H1 (cell line): Measurements from ENCODE around the gene NR4A1. TPM values are rescaled to one million over a fixed set of nuclear protein-coding genes. Genes with fewer than 3 reads are reported as not detected.

Experiments used
- CTCF ChIA-PET: fragments of 300-600 bp; sonication (Branson Sonifier 250); formaldehyde crosslinking; loops from one replicate; lab custom pipeline; 2021; ENCODE audit not compliant: partially characterized antibody; lab: Charles Lee
- POLR2A ChIA-PET: fragments of 300-600 bp; sonication (Branson Sonifier 250); formaldehyde crosslinking; loops from one replicate; lab custom pipeline; 2021; ENCODE audit warnings: inconsistent platforms; ENCODE audit not compliant: partially characterized antibody; lab: Charles Lee
- DNase-seq, 2 experiments: peaks; one replicate each; pipeline versions ENCODE4 v3.0.0 to v3.0.0-alpha.2; 2010 to 2022; ENCODE audit warnings: low spot score in 2 of 2, low read depth in 1 of 2, mixed read lengths in 1 of 2
- FAIRE-seq: peaks from 2 replicates; lab custom pipeline; 2011; peaks lifted over from hg19 to GRCh38; lab: Jason Lieb, UNC
- H2AFZ ChIP-seq: 2 replicates; pipeline ENCODE4 v1.8.1; 2012; ENCODE audit warnings: low read length, inconsistent platforms
- H2AK5ac ChIP-seq: 2 replicates; pipeline ENCODE4 v1.6.1; 2013; ENCODE audit warnings: low read depth, low read length
- H2BK120ac ChIP-seq: replicated peaks from 2 replicates; pipeline ENCODE3; 2013; ENCODE audit warnings: low read depth, low read length, inconsistent platforms
- H2BK12ac ChIP-seq: 2 replicates; pipeline ENCODE4 v1.6.1; 2013; ENCODE audit warnings: low read depth, low read length
- H2BK15ac ChIP-seq: 2 replicates; pipeline ENCODE4 v1.6.1; 2013; ENCODE audit warnings: low read length
- H2BK20ac ChIP-seq: 2 replicates; pipeline ENCODE4 v1.6.1; 2013; ENCODE audit warnings: low read length
- H2BK5ac ChIP-seq: 2 replicates; pipeline ENCODE4 v1.6.1; 2013; ENCODE audit warnings: low read depth, low read length
- H3K14ac ChIP-seq: 2 replicates; pipeline ENCODE4 v1.6.1; 2013; ENCODE audit warnings: inconsistent platforms; ENCODE audit not compliant: insufficient read length
- H3K18ac ChIP-seq: 2 replicates; pipeline ENCODE4 v1.6.1; 2013; ENCODE audit warnings: low read length; ENCODE audit errors: extremely low read depth
- H3K23ac ChIP-seq: 2 replicates; pipeline ENCODE4 v1.6.1; 2013; ENCODE audit warnings: inconsistent platforms; ENCODE audit not compliant: insufficient read length
- H3K23me2 ChIP-seq: 2 replicates; pipeline ENCODE4 v1.6.1; 2013; ENCODE audit warnings: low read depth, low read length
- H3K27ac ChIP-seq: 2 replicates; pipeline ENCODE4 v1.6.1; 2011; ENCODE audit warnings: low read depth, low read length, inconsistent platforms
- H3K27me3 ChIP-seq, 4 experiments: replicated peaks in 1 of 4; 1 replicate in 1 of 4; 2 replicates in 3 of 4; pipeline versions ENCODE4 v1.6.1 to v1.8.1; 2011 to 2013; ENCODE audit warnings: low read length in 3 of 4, mild to moderate bottlenecking in 3 of 4, inconsistent platforms in 2 of 4, mixed read lengths in 2 of 4, moderate library complexity in 1 of 4; ENCODE audit not compliant: control insufficient read depth in 3 of 4, insufficient read depth in 3 of 4; ENCODE audit errors: extremely low read depth in 1 of 4
- H3K36me3 ChIP-seq, 4 experiments: 2 replicates each; pipeline versions ENCODE4 v1.6.1 to v1.8.1; 2011 to 2013; ENCODE audit warnings: mild to moderate bottlenecking in 4 of 4, low read length in 3 of 4, moderate library complexity in 2 of 4, control low read depth in 1 of 4, inconsistent platforms in 1 of 4; ENCODE audit not compliant: insufficient read depth in 4 of 4, control insufficient read depth in 2 of 4
- H3K4ac ChIP-seq: replicated peaks from 2 replicates; pipeline ENCODE3; 2013; ENCODE audit warnings: low read length, low read depth, mixed read lengths, inconsistent platforms; ENCODE audit not compliant: insufficient read length
- H3K4me1 ChIP-seq, 4 experiments: replicated peaks in 1 of 4; 1 replicate in 1 of 4; 2 replicates in 3 of 4; pipeline versions ENCODE4 v1.6.1 to v1.8.1; 2011 to 2013; ENCODE audit warnings: low read length in 3 of 4, inconsistent platforms in 2 of 4, mixed read lengths in 1 of 4; ENCODE audit not compliant: insufficient read depth in 4 of 4, control insufficient read depth in 3 of 4
- H3K4me2 ChIP-seq, 2 experiments: 2 replicates each; pipeline versions ENCODE4 v1.6.1 to v1.8.1; 2011 to 2013; ENCODE audit warnings: low read depth in 2 of 2, low read length in 2 of 2, control low read depth in 1 of 2, inconsistent platforms in 1 of 2, mild to moderate bottlenecking in 1 of 2; ENCODE audit not compliant: insufficient read depth in 1 of 2
- H3K4me3 ChIP-seq, 4 experiments: fragments of 200-600, 300-600 bp in 1 of 4; sonication (generic), shearing (Covaris generic), sonication (Bioruptor Twin) in 1 of 4; 2 replicates each; pipeline versions ENCODE4 v1.5.1 to v1.8.1; 2011 to 2016; ENCODE audit warnings: low read length in 4 of 4, low read depth in 3 of 4, control low read depth in 2 of 4, inconsistent platforms in 2 of 4, mild to moderate bottlenecking in 2 of 4, mixed read lengths in 1 of 4, moderate library complexity in 1 of 4; ENCODE audit not compliant: insufficient read depth in 2 of 4; ENCODE audit errors: extremely low read depth in 1 of 4
- H3K56ac ChIP-seq: replicated peaks from 2 replicates; pipeline ENCODE3; 2013; ENCODE audit warnings: low read depth, mild to moderate bottlenecking, mixed read lengths, low read length, inconsistent platforms; ENCODE audit not compliant: insufficient read length
- H3K79me1 ChIP-seq: 2 replicates; pipeline ENCODE4 v1.6.1; 2013; ENCODE audit warnings: low read depth, low read length, control low read depth
- H3K79me2 ChIP-seq, 2 experiments: 2 replicates each; pipeline versions ENCODE4 v1.6.1 to v1.8.1; 2012 to 2013; ENCODE audit warnings: low read length in 2 of 2, mild to moderate bottlenecking in 2 of 2, inconsistent platforms in 1 of 2; ENCODE audit not compliant: insufficient read depth in 2 of 2, control insufficient read depth in 1 of 2
- H3K9ac ChIP-seq, 4 experiments: replicated peaks in 1 of 4; 1 replicate in 1 of 4; 2 replicates in 3 of 4; pipeline versions ENCODE4 v1.6.1 to v1.8.1; 2011 to 2013; ENCODE audit warnings: low read depth in 3 of 4, low read length in 3 of 4, control low read depth in 2 of 4, mild to moderate bottlenecking in 2 of 4, moderate library complexity in 2 of 4, inconsistent platforms in 1 of 4; ENCODE audit errors: extremely low read depth in 1 of 4
- H3K9me3 ChIP-seq, 2 experiments: 2 replicates each; pipeline versions ENCODE4 v1.6.1 to v1.8.1; 2012 to 2013; ENCODE audit warnings: mild to moderate bottlenecking in 2 of 2, moderate library complexity in 2 of 2, control low read depth in 1 of 2, inconsistent platforms in 1 of 2, low read depth in 1 of 2, low read length in 1 of 2, mixed read lengths in 1 of 2; ENCODE audit not compliant: insufficient read depth in 2 of 2
- H4K20me1 ChIP-seq, 2 experiments: replicated peaks in 1 of 2; 2 replicates each; pipeline versions ENCODE3 to v1.8.1; 2011 to 2013; ENCODE audit warnings: inconsistent platforms in 2 of 2, low read length in 2 of 2, mild to moderate bottlenecking in 1 of 2; ENCODE audit not compliant: insufficient read depth in 2 of 2, control insufficient read depth in 1 of 2
- H4K5ac ChIP-seq: 2 replicates; pipeline ENCODE4 v1.6.1; 2013; ENCODE audit warnings: low read length, low read depth, mixed read lengths, inconsistent platforms; ENCODE audit not compliant: insufficient read length
- H4K8ac ChIP-seq: 2 replicates; pipeline ENCODE4 v1.8.0; 2013; ENCODE audit warnings: mild to moderate bottlenecking, moderate library complexity, low read length, inconsistent platforms; ENCODE audit not compliant: insufficient read depth; ENCODE audit errors: extremely low read depth
- H4K91ac ChIP-seq: replicated peaks from 2 replicates; pipeline ENCODE3; 2013; ENCODE audit warnings: low read length, mixed read lengths, inconsistent platforms; ENCODE audit not compliant: insufficient read length
- CTCF ChIP-seq, 3 experiments: IDR thresholded peaks; 1 replicate in 2 of 3; 2 replicates in 1 of 3; pipeline versions ENCODE4 v1.5.1 to v1.6.1; 2011; ENCODE audit warnings: low read length in 3 of 3, mild to moderate bottlenecking in 3 of 3, inconsistent platforms in 2 of 3, low read depth in 1 of 3, moderate library complexity in 1 of 3; ENCODE audit not compliant: insufficient read depth in 1 of 3; ENCODE audit errors: control extremely low read depth in 1 of 3
- EP300 ChIP-seq, 2 experiments: IDR thresholded peaks; 1 replicate in 1 of 2; 2 replicates in 1 of 2; pipeline ENCODE4 v1.6.1; 2011 to 2012; ENCODE audit warnings: low read depth in 2 of 2, low read length in 2 of 2, mild to moderate bottlenecking in 2 of 2, borderline replicate concordance in 1 of 2, inconsistent platforms in 1 of 2, moderate library complexity in 1 of 2
- PHF8 ChIP-seq: fragments of 200-600 bp; sonication (generic); conservative IDR thresholded peaks from 2 replicates; pipeline ENCODE4 v1.7.1; 2012; ENCODE audit warnings: low read depth, mild to moderate bottlenecking, inconsistent platforms, low read length, moderate library complexity
- RBBP5 ChIP-seq: IDR thresholded peaks from 2 replicates; pipeline ENCODE4 v1.7.1; 2012; ENCODE audit warnings: low read depth, mild to moderate bottlenecking, inconsistent platforms, low read length, moderate library complexity, borderline replicate concordance
- RXRA ChIP-seq: IDR thresholded peaks from 2 replicates; pipeline ENCODE4 v1.6.1; 2011; ENCODE audit warnings: low read depth, mild to moderate bottlenecking, low read length, moderate library complexity; ENCODE audit not compliant: insufficient read depth
- SAP30 ChIP-seq: fragments of 300-600 bp; sonication (generic); IDR thresholded peaks from 2 replicates; pipeline ENCODE4 v1.7.1; 2012; ENCODE audit warnings: low read length, moderate library complexity, mild to moderate bottlenecking, inconsistent platforms; ENCODE audit not compliant: insufficient read depth, insufficient replicate concordance
- SIN3A ChIP-seq, 2 experiments: IDR thresholded peaks in 1 of 2; conservative IDR thresholded peaks in 1 of 2; 2 replicates each; pipeline ENCODE4 v1.6.1; 2011 to 2012; ENCODE audit warnings: low read length in 2 of 2, improper control_type of control experiment in 1 of 2, low read depth in 1 of 2, mild to moderate bottlenecking in 1 of 2
- WGBS, 2 experiments: shearing (Covaris generic) in 1 of 2; methylation state at CpG; one replicate each; pipeline versions ENCODE4 v1.1.6 to v1.1.7; 2013 to 2015; ENCODE audit warnings: low lambda C conversion rate in 2 of 2, mixed read lengths in 2 of 2, inconsistent platforms in 1 of 2, low coverage in 1 of 2, missing lambda C conversion rate in 1 of 2; ENCODE audit not compliant: insufficient replicate concordance in 2 of 2, insufficient coverage in 1 of 2, insufficient read length in 1 of 2; ENCODE audit errors: extremely low coverage in 1 of 2, missing lambda C conversion rate in 1 of 2; 5-methylcytosine and 5-hydroxymethylcytosine counted together
- polyA plus RNA-seq, 7 experiments: library from polyadenylated mRNA; depleted of rRNA in 3 of 7; stranded (reverse) in 5 of 7; unstranded in 2 of 7; fragments of >200 nt in 5 of 7; fragments of 200-250 nt in 2 of 7; gene quantifications; 1 replicate in 5 of 7; 2 replicates in 1 of 7; 4 replicates in 1 of 7; pipeline versions ENCODE4 v1.2.1 to v1.2.3, GENCODE V29; 2011 to 2013; ENCODE audit warnings: missing spikeins in 2 of 7, mixed read lengths in 2 of 7
- total RNA-seq: library from RNA; stranded (reverse); fragmentation: NEBNext Ultra II Directional; extraction: Animal tissue kit (Norgen Biotek cat#: 25700); gene quantifications from 2 replicates; pipeline ENCODE4 v1.2.1, GENCODE V29; 2021

Gene NR4A1
- total and polyA plus RNA-seq, 2 of the 8 experiments (the other 6 are each of a cell fraction or from before 2014, with no cell fraction given), result 18.7 to 23.3 TPM

- FAIRE-seq (peak; percentile 72), DNase-seq (peak in 1 of 2 experiments; percentile 71)
- Histone ChIP-seq H4K8ac (no peak overlapping the region), H3K27ac (no peak overlapping the region; the same call in 1 of the 2 replicates), H2BK15ac (no peak overlapping the region; the same call in 1 of the 2 replicates), H3K9ac (peak overlapping the region in 1 of 4 experiments; percentile 13; a peak in 1 of 7 replicates), H3K23ac (no peak overlapping the region), H3K56ac (no peak overlapping the region), H3K4ac (no peak overlapping the region), H3K4me1 (peaks cover 6 to 17% (median 11%) of the 10 kb centered on the region in 4 experiments), H4K5ac (no peak overlapping the region), H2BK120ac (no peak overlapping the region), H3K23me2 (no peaks in the 10 kb centered on the region), H3K4me2 (peak overlapping the region; percentile 5 to 49; a peak in 2 of 4 replicates), H4K91ac (no peak overlapping the region), H2AFZ (no peak overlapping the region), H3K27me3 (peaks cover 0 to 14% (median 8%) of the 10 kb centered on the region in 4 experiments; a peak in 4 of 7 replicates), H3K36me3 (no peaks in the 10 kb centered on the region), H3K9me3 (no peaks in the 10 kb centered on the region), H3K79me2 (no peaks in the 10 kb centered on the region), H2BK12ac (peak overlapping the region; percentile 35; the same call in 1 of the 2 replicates), H2AK5ac (no peak overlapping the region; the same call in 1 of the 2 replicates), H3K4me3 (no peak overlapping the region), H4K20me1 (no peaks in the 10 kb centered on the region), H3K18ac (no peak overlapping the region; the same call in 1 of the 2 replicates), H3K14ac (no peak overlapping the region), H3K79me1 (no peaks in the 10 kb centered on the region), H2BK20ac (0 out of 2 replicates have a peak overlapping the region, but pooled peaks have one; percentile 18), H2BK5ac (no peak overlapping the region; the same call in 1 of the 2 replicates)
- ChIA-PET CTCF (interaction anchor here (1.1 to 22.7 kb wide), 7 partner anchors 10 to 92 kb away, joined by 3 to 1249 read pairs (median 294); partner anchors contain the start of genes ATG101, NR4A1, SMIM41 and TAMALIN), POLR2A (interaction anchor here (0.7 to 13.1 kb wide), 18 partner anchors 9 to 791 kb away, joined by 3 to 82 read pairs (median 4); partner anchors contain the start of genes ATG101, DAZAP2, NR4A1 and SMIM41)
- 10% methylated on average over 4 of the region's 4 CpGs; no CpG with 5 or more reads in 1 of the 2 experiments for WGBS, 2 experiments
- TF ChIP-seq SIN3A (conservative IDR thresholded peaks at IDR 0.05 in 1 of 2, IDR thresholded peaks at IDR 0.05 in 1 of 2; ENCODE audit: low read depth in 1 of 2, low read length in 2 of 2), result peak in 1 of 2 experiments; percentile 73; a peak in 1 of 4 replicates
- TF ChIP-seq RXRA, result no peak
- TF ChIP-seq PHF8, result no peak
- peak in 1 of 2 experiments; percentile 6; a peak in 1 of 3 replicates for TF ChIP-seq EP300 (IDR thresholded peaks at IDR 0.05; ENCODE audit: borderline replicate concordance in 1 of 2, low read depth in 2 of 2, low read length in 2 of 2)
- TF ChIP-seq RBBP5, result peak; percentile 69; the same call in 1 of the 2 replicates
- no peak for TF ChIP-seq CTCF (IDR thresholded peaks at IDR 0.05; ENCODE audit: control extremely low read depth in 1 of 3, insufficient read depth in 1 of 3, low read depth in 1 of 3, low read length in 3 of 3)
- TF ChIP-seq SAP30, result peak; percentile 50
Observed at GRCh38 chr12:52029685-52030084, 21.6 kb upstream of the NR4A1 start.
